Lower leg skin (tissue), 3 donors: ENCODE data around the gene ZNF511.

Experiments used
- CTCF ChIP-seq, 3 donors: fragments of 450-650 bp; IDR thresholded peaks; one replicate each; pipeline ENCODE4 v1.5.1; 2016; ENCODE audit warnings: antibody characterized with exemption in 3 of 3, mild to moderate bottlenecking in 3 of 3, moderate library complexity in 2 of 3
- POLR2A ChIP-seq, 2 donors: fragments of 450-650 bp; IDR thresholded peaks; one replicate each; pipeline ENCODE4 v1.6.1; 2016 to 2017; ENCODE audit warnings: antibody characterized with exemption in 2 of 2, mild to moderate bottlenecking in 1 of 2, moderate library complexity in 1 of 2

GRCh38 chr10:133349577-133350011 is 40.9 kb downstream of the ZNF511 start:
- no peak for TF ChIP-seq CTCF (IDR thresholded peaks at IDR 0.05)
- no peak for TF ChIP-seq POLR2A (IDR thresholded peaks at IDR 0.05)
